GM12878 (cell line): ENCODE measurements around the gene ABCC11.

Experiments used
- CBX5 ChIP-seq: sonication (generic); IDR thresholded peaks from 2 replicates; pipeline ENCODE4 v1.6.1; 2016; ENCODE audit warnings: low read depth, moderate library complexity, mild to moderate bottlenecking, inconsistent platforms
- CEBPB ChIP-seq, 2 experiments: fragments of 150-350 bp in 1 of 2; IDR thresholded peaks; 2 replicates each; pipeline ENCODE4 v1.6.1; 2012 to 2014; ENCODE audit warnings: low read depth in 2 of 2, low read length in 2 of 2, borderline replicate concordance in 1 of 2, inconsistent platforms in 1 of 2
- JUND ChIP-seq: IDR thresholded peaks from 2 replicates; pipeline ENCODE4 v1.6.1; 2012; ENCODE audit warnings: low read depth, mild to moderate bottlenecking, low read length, improper control_type of control experiment, moderate library complexity
- POLR2A ChIP-seq: IDR thresholded peaks from 2 replicates; pipeline ENCODE4 v1.6.1; 2011; ENCODE audit warnings: low read depth, mild to moderate bottlenecking, low read length
- SIN3A ChIP-seq: IDR thresholded peaks from 2 replicates; pipeline ENCODE4 v1.6.1; 2012; ENCODE audit warnings: low read depth, low read length, improper control_type of control experiment
- SMAD1 ChIP-seq: fragments of 450-650 bp; IDR thresholded peaks from 2 replicates; pipeline ENCODE4 v1.6.1; 2018; ENCODE audit warnings: mild to moderate bottlenecking, low read depth; ENCODE audit not compliant: partially characterized antibody
- SP1 ChIP-seq: IDR thresholded peaks from one replicate; pipeline ENCODE4 v1.6.1; 2011; ENCODE audit warnings: low read depth, low read length
- SPI1 ChIP-seq: IDR thresholded peaks from 2 replicates; pipeline ENCODE4 v1.6.1; 2011; ENCODE audit warnings: low read depth, mild to moderate bottlenecking, low read length, moderate library complexity, borderline replicate concordance; ENCODE audit not compliant: insufficient read depth
- USF2 ChIP-seq: IDR thresholded peaks from 2 replicates; pipeline ENCODE4 v1.6.1; 2011; ENCODE audit warnings: low read depth, low read length, improper control_type of control experiment, borderline replicate concordance
- WRNIP1 ChIP-seq: IDR thresholded peaks from 2 replicates; pipeline ENCODE4 v1.6.1; 2011; ENCODE audit warnings: low read depth, low read length, improper control_type of control experiment, borderline replicate concordance
- TF ChIP-seq, protein P1 (sequence below), 3 experiments: IDR thresholded peaks in 2 of 3; conservative IDR thresholded peaks in 1 of 3; 2 replicates each; pipeline ENCODE4 v1.5.1; 2011; ENCODE audit warnings: low read depth in 3 of 3, low read length in 3 of 3, mild to moderate bottlenecking in 3 of 3, control low read depth in 2 of 3, moderate library complexity in 2 of 3, inconsistent platforms in 1 of 3, mixed read lengths in 1 of 3; ENCODE audit not compliant: control insufficient read depth in 2 of 3, insufficient read depth in 1 of 3; ENCODE audit errors: extremely low read depth in 1 of 3
- TF ChIP-seq, protein P2 (sequence below): IDR thresholded peaks from 2 replicates; pipeline ENCODE4 v1.6.1; 2011; ENCODE audit warnings: low read depth, mild to moderate bottlenecking, low read length, moderate library complexity, borderline replicate concordance; ENCODE audit errors: extremely low read depth

DNA sequence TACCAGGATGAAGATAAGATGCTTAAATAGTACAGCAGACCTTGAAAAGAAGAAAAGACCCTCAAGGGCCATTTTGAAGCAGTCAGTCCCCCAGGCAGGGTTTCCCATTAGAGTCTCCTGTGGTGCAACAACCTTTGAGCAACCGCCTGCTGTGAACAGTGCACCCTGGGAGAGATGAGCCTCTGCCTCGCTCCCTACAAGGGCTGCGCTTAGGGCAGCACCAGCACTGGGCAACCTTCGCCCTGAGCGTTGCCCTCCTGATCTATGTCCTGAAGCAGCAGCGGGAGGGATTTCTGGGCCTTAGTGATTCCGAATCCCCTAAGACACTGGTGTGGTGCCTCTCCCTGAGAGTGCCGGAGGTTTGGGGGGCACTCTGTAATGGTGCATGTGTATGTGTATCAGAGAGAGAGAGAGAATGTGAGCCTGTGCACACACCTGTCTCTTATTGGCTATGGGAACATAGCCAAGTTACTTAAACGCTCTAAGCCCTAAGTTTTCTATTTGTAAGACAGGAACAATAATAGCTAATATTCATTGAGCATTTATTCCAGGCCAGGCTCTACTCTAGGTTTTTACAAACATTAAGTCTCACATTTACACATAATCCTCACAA lies 66.4 kb downstream of the ABCC11 start:
- no peak for TF ChIP-seq CEBPB (IDR thresholded peaks at IDR 0.05; ENCODE audit: borderline replicate concordance in 1 of 2, low read depth in 2 of 2, low read length in 2 of 2)
- no peak for TF ChIP-seq USF2
- no peak for TF ChIP-seq JUND
- TF ChIP-seq SP1 = no peak
- TF ChIP-seq SMAD1 = no peak
- no peak for TF ChIP-seq SPI1
- TF ChIP-seq, protein P1, sequence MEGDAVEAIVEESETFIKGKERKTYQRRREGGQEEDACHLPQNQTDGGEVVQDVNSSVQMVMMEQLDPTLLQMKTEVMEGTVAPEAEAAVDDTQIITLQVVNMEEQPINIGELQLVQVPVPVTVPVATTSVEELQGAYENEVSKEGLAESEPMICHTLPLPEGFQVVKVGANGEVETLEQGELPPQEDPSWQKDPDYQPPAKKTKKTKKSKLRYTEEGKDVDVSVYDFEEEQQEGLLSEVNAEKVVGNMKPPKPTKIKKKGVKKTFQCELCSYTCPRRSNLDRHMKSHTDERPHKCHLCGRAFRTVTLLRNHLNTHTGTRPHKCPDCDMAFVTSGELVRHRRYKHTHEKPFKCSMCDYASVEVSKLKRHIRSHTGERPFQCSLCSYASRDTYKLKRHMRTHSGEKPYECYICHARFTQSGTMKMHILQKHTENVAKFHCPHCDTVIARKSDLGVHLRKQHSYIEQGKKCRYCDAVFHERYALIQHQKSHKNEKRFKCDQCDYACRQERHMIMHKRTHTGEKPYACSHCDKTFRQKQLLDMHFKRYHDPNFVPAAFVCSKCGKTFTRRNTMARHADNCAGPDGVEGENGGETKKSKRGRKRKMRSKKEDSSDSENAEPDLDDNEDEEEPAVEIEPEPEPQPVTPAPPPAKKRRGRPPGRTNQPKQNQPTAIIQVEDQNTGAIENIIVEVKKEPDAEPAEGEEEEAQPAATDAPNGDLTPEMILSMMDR (IDR thresholded peaks at IDR 0.05 in 2 of 3, conservative IDR thresholded peaks at IDR 0.05 in 1 of 3; ENCODE audit: control insufficient read depth in 2 of 3, extremely low read depth in 1 of 3, insufficient read depth in 1 of 3, low read depth in 3 of 3, low read length in 3 of 3) = no peak
- no peak for TF ChIP-seq CBX5
- TF ChIP-seq POLR2A = no peak
- no peak for TF ChIP-seq WRNIP1
- TF ChIP-seq, protein P2, sequence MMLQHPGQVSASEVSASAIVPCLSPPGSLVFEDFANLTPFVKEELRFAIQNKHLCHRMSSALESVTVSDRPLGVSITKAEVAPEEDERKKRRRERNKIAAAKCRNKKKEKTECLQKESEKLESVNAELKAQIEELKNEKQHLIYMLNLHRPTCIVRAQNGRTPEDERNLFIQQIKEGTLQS = no peak
- TF ChIP-seq SIN3A = no peak
